Activated T-cell treated with anti-CD3 and anti-CD28 coated beads, Interleukin-2, amount 50 U/mL, for 24 hours (primary cell): Measurements from ENCODE around the gene FCN3.

Experiments used
- DNase-seq: peaks from one replicate; pipeline ENCODE4 v3.0.0-alpha.2; 2020
- H3K27ac Mint-ChIP-seq: 2 replicates; pipeline ENCODE4 v1.8.0; 2020; ENCODE audit warnings: mild to moderate bottlenecking, mixed read lengths
- H3K27me3 Mint-ChIP-seq: 2 replicates; pipeline ENCODE4 v1.8.0; 2020; ENCODE audit warnings: mixed read lengths
- H3K36me3 Mint-ChIP-seq: 2 replicates; pipeline ENCODE4 v1.8.0; 2020; ENCODE audit warnings: low read depth, mixed read lengths
- H3K4me1 Mint-ChIP-seq: 2 replicates; pipeline ENCODE4 v1.8.0; 2020; ENCODE audit warnings: low read depth, mixed read lengths
- H3K4me3 Mint-ChIP-seq: 2 replicates; pipeline ENCODE4 v1.8.0; 2020; ENCODE audit warnings: mild to moderate bottlenecking, moderate library complexity, mixed read lengths
- H3K9me3 Mint-ChIP-seq: 2 replicates; pipeline ENCODE4 v1.8.0; 2020; ENCODE audit warnings: mixed read lengths

The FCN3 gene

GRCh38 chr1:27349784-27350662, 24.6 kb downstream of the FCN3 start:
- peaks cover 19% of the 10 kb centered on the region for H3K4me1 Mint-ChIP-seq
- peak; percentile 50 for DNase-seq

GRCh38 chr1:27348861-27349783, 25.5 kb downstream of the FCN3 start:
- Mint-ChIP-seq H3K27ac (peak overlapping the region; percentile 55), H3K36me3 (peaks cover 9% of the 10 kb centered on the region), H3K27me3 (no peaks in the 10 kb centered on the region), H3K4me3 (peak overlapping the region; percentile 54), H3K4me1 (peaks cover 23% of the 10 kb centered on the region), H3K9me3 (no peaks in the 10 kb centered on the region)
- DNase-seq, result peak; percentile 65

More at GRCh38 chr1:27349784-27350662, 24.6 kb downstream of the FCN3 start:
- Mint-ChIP-seq H3K9me3 (no peaks in the 10 kb centered on the region), H3K27ac (no peak overlapping the region), H3K36me3 (peaks cover 9% of the 10 kb centered on the region), H3K4me3 (no peak overlapping the region), H3K27me3 (no peaks in the 10 kb centered on the region)

GRCh38 chr1:27346991-27347624, 27.5 kb downstream of the FCN3 start:
- H3K36me3 Mint-ChIP-seq, result peaks cover 6% of the 10 kb centered on the region

GRCh38 chr1:27346357-27346756, 28.3 kb downstream of the FCN3 start:
- Mint-ChIP-seq H3K27ac (no peak overlapping the region), H3K4me3 (no peak overlapping the region), H3K9me3 (no peaks in the 10 kb centered on the region), H3K27me3 (no peaks in the 10 kb centered on the region), H3K36me3 (peaks cover 6% of the 10 kb centered on the region), H3K4me1 (peaks cover 50% of the 10 kb centered on the region)
- no peak for DNase-seq

More at GRCh38 chr1:27346991-27347624, 27.5 kb downstream of the FCN3 start:
- Mint-ChIP-seq H3K4me3 (no peak overlapping the region), H3K9me3 (no peaks in the 10 kb centered on the region), H3K27ac (no peak overlapping the region), H3K27me3 (no peaks in the 10 kb centered on the region), H3K4me1 (peaks cover 43% of the 10 kb centered on the region)
- no peak for DNase-seq

- H3K27ac Mint-ChIP-seq, result peak overlapping the region; percentile 10
- no peak for DNase-seq
- no peak overlapping the region for H3K4me3 Mint-ChIP-seq
- peaks cover 58% of the 10 kb centered on the region for H3K4me1 Mint-ChIP-seq
- no peaks in the 10 kb centered on the region for H3K27me3 Mint-ChIP-seq
- no peaks in the 10 kb centered on the region for H3K9me3 Mint-ChIP-seq
- H3K36me3 Mint-ChIP-seq, result peaks cover 6% of the 10 kb centered on the region
Measured at GRCh38 chr1:27345272-27345671, 29.4 kb downstream of the FCN3 start.

GRCh38 chr1:27343639-27344025, 31.0 kb downstream of the FCN3 start:
- H3K36me3 Mint-ChIP-seq, result peaks cover 10% of the 10 kb centered on the region
- no peaks in the 10 kb centered on the region for H3K27me3 Mint-ChIP-seq
- peaks cover 65% of the 10 kb centered on the region for H3K4me1 Mint-ChIP-seq
- peak overlapping the region; percentile 79 for H3K4me3 Mint-ChIP-seq
- H3K27ac Mint-ChIP-seq, result peak overlapping the region; percentile 87
- no peak for DNase-seq
- H3K9me3 Mint-ChIP-seq, result no peaks in the 10 kb centered on the region

- Mint-ChIP-seq H3K36me3 (peaks cover 13% of the 10 kb centered on the region), H3K4me1 (peaks cover 65% of the 10 kb centered on the region), H3K9me3 (no peaks in the 10 kb centered on the region), H3K27ac (peak overlapping the region; percentile 87), H3K4me3 (peak overlapping the region; percentile 79), H3K27me3 (no peaks in the 10 kb centered on the region)
- DNase-seq, result peak; percentile 72
Measured at GRCh38 chr1:27342778-27343638, 31.6 kb downstream of the FCN3 start.

- Mint-ChIP-seq H3K9me3 (no peaks in the 10 kb centered on the region), H3K4me1 (peaks cover 62% of the 10 kb centered on the region), H3K4me3 (peak overlapping the region; percentile 79), H3K27me3 (no peaks in the 10 kb centered on the region), H3K27ac (peak overlapping the region; percentile 87), H3K36me3 (peaks cover 16% of the 10 kb centered on the region)
- peak; percentile 60 for DNase-seq
Measured at GRCh38 chr1:27342391-27342777, 32.2 kb downstream of the FCN3 start.

GRCh38 chr1:27341525-27342252, 32.9 kb downstream of the FCN3 start, which contains the start of gene SYTL1:
TSS of gene SYTL1 (plus strand) at chr1:27342022. CDS start at chr1:27345335, 3,313 bp downstream.
- H3K4me1 Mint-ChIP-seq, result peaks cover 58% of the 10 kb centered on the region
- H3K27ac Mint-ChIP-seq, result peak within 1 kb of the TSS; percentile 87
- H3K4me3 Mint-ChIP-seq, result peak within 1 kb of the TSS; percentile 79
- no peaks in the 10 kb centered on the region for H3K27me3 Mint-ChIP-seq
- H3K9me3 Mint-ChIP-seq, result no peaks in the 10 kb centered on the region
- peaks cover 22% of the 10 kb centered on the region for H3K36me3 Mint-ChIP-seq
- peak; percentile 79 for DNase-seq

GRCh38 chr1:27339213-27339612, 35.4 kb downstream of the FCN3 start:
- Mint-ChIP-seq H3K4me3 (no peak overlapping the region), H3K27me3 (no peaks in the 10 kb centered on the region), H3K9me3 (no peaks in the 10 kb centered on the region), H3K4me1 (peaks cover 49% of the 10 kb centered on the region), H3K27ac (peak overlapping the region; percentile 86), H3K36me3 (peaks cover 40% of the 10 kb centered on the region)
- no peak for DNase-seq

- Mint-ChIP-seq H3K36me3 (peaks cover 45% of the 10 kb centered on the region), H3K9me3 (no peaks in the 10 kb centered on the region), H3K4me1 (peaks cover 44% of the 10 kb centered on the region), H3K4me3 (no peak overlapping the region), H3K27me3 (no peaks in the 10 kb centered on the region), H3K27ac (peak overlapping the region; percentile 86)
- no peak for DNase-seq
Measured at GRCh38 chr1:27338751-27339150, 35.9 kb downstream of the FCN3 start.

GRCh38 chr1:27336756-27337155, 37.9 kb downstream of the FCN3 start:
- no peaks in the 10 kb centered on the region for H3K9me3 Mint-ChIP-seq
- no peak overlapping the region for H3K27ac Mint-ChIP-seq
- peaks cover 64% of the 10 kb centered on the region for H3K36me3 Mint-ChIP-seq
- H3K27me3 Mint-ChIP-seq, result no peaks in the 10 kb centered on the region
- H3K4me3 Mint-ChIP-seq, result no peak overlapping the region
- DNase-seq, result no peak
- H3K4me1 Mint-ChIP-seq, result peaks cover 32% of the 10 kb centered on the region
